Endothelial cell (in vitro differentiated cells): Measurements from ENCODE around the gene LRP10. TPM values are rescaled to one million over a fixed set of nuclear protein-coding genes. Genes with fewer than 3 reads are reported as not detected.

Source experiments
- DNase-seq: peaks from one replicate; pipeline ENCODE4 v3.0.0; 2021; ENCODE audit warnings: low spot score
- H3K27ac Mint-ChIP-seq: one replicate; pipeline ENCODE4 v1.8.0; 2021; ENCODE audit warnings: mixed read lengths, inconsistent platforms; ENCODE audit not compliant: unreplicated experiment
- H3K27me3 Mint-ChIP-seq: one replicate; pipeline ENCODE4 v1.8.0; 2021; ENCODE audit warnings: mild to moderate bottlenecking, moderate library complexity, mixed read lengths, inconsistent platforms; ENCODE audit not compliant: unreplicated experiment
- H3K36me3 Mint-ChIP-seq: one replicate; pipeline ENCODE4 v1.8.0; 2021; ENCODE audit warnings: mild to moderate bottlenecking, low read depth, mixed read lengths, inconsistent platforms; ENCODE audit not compliant: unreplicated experiment
- H3K4me1 Mint-ChIP-seq: one replicate; pipeline ENCODE4 v1.8.0; 2021; ENCODE audit warnings: mild to moderate bottlenecking, mixed read lengths, inconsistent platforms; ENCODE audit not compliant: unreplicated experiment
- H3K4me3 Mint-ChIP-seq: one replicate; pipeline ENCODE4 v1.8.0; 2021; ENCODE audit warnings: mild to moderate bottlenecking, mixed read lengths, inconsistent platforms; ENCODE audit not compliant: unreplicated experiment
- H3K9me3 Mint-ChIP-seq: one replicate; pipeline ENCODE4 v1.8.0; 2021; ENCODE audit warnings: mixed read lengths, inconsistent platforms; ENCODE audit not compliant: unreplicated experiment
- total RNA-seq: library from RNA; stranded (reverse); fragmentation: NEBNext Ultra II Directional; extraction: Animal tissue kit (Norgen Biotek cat#: 25700); gene quantifications from one replicate; pipeline ENCODE4 v1.2.1, GENCODE V29; 2021; ENCODE audit not compliant: unreplicated experiment
- TF ChIP-seq, protein P1 (sequence below): fragments of 200-600 bp; sonication (generic); IDR thresholded peaks from one replicate; pipeline ENCODE4 v1.5.0; 2021; ENCODE audit warnings: antibody characterized with exemption; ENCODE audit not compliant: unreplicated experiment

LRP10 gene
- total RNA-seq, 1 donor from 2014 or later: 105 TPM

GRCh38 chr14:22897357-22897756 is 25.8 kb downstream of the LRP10 start:
- no peak for DNase-seq
- Mint-ChIP-seq H3K9me3 (no peaks in the 10 kb centered on the region), H3K27ac (no peak overlapping the region), H3K27me3 (no peaks in the 10 kb centered on the region), H3K4me1 (peaks cover 11% of the 10 kb centered on the region), H3K4me3 (no peak overlapping the region), H3K36me3 (peaks cover 28% of the 10 kb centered on the region)
- TF ChIP-seq, protein P1, sequence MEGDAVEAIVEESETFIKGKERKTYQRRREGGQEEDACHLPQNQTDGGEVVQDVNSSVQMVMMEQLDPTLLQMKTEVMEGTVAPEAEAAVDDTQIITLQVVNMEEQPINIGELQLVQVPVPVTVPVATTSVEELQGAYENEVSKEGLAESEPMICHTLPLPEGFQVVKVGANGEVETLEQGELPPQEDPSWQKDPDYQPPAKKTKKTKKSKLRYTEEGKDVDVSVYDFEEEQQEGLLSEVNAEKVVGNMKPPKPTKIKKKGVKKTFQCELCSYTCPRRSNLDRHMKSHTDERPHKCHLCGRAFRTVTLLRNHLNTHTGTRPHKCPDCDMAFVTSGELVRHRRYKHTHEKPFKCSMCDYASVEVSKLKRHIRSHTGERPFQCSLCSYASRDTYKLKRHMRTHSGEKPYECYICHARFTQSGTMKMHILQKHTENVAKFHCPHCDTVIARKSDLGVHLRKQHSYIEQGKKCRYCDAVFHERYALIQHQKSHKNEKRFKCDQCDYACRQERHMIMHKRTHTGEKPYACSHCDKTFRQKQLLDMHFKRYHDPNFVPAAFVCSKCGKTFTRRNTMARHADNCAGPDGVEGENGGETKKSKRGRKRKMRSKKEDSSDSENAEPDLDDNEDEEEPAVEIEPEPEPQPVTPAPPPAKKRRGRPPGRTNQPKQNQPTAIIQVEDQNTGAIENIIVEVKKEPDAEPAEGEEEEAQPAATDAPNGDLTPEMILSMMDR: no peak

- TF ChIP-seq, protein P1: no peak
- peak overlapping the region; percentile 1 for H3K27ac Mint-ChIP-seq
- no peaks in the 10 kb centered on the region for H3K9me3 Mint-ChIP-seq
- peak overlapping the region; percentile 38 for H3K4me3 Mint-ChIP-seq
- peaks cover 11% of the 10 kb centered on the region for H3K4me1 Mint-ChIP-seq
- no peak for DNase-seq
- H3K27me3 Mint-ChIP-seq: no peaks in the 10 kb centered on the region
- H3K36me3 Mint-ChIP-seq: peaks cover 22% of the 10 kb centered on the region
Measured at GRCh38 chr14:22898302-22899090, 27.0 kb downstream of the LRP10 start.

DNA sequence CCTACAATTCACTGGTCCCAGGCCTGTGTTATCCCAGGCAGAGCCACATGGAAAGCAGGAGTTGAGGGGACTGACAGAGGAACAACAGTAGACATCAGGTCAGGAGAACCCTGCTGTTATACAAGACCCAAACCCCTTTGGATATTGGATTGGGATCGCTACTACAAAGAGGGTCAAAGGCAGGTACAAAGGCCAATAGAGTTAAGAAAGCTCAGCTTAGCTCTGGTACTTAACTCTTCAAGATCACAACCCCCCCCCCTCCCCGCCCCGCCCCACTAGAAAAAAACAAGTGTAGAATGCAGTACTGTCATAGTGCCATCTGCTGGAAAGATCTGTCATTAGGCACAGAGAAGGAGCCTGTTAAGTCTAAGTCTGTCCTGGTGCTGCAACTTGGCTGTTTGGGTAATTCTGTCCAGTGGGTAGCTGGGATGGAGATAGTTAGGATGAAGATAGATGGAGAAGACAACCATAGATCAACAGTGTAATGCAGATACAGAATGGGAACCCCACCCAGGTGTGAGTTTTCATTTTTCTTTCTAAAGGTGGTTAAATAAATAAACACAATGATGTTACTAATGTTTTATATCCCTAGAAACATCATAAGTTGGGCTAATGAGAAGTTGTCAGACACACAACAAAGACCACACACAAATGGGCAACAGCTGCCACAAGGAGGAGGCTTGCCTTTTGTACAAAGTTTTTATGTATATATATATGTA is 28.7 kb downstream of the LRP10 start:
- TF ChIP-seq, protein P1: peak; percentile 26
- no peaks in the 10 kb centered on the region for H3K27me3 Mint-ChIP-seq
- H3K9me3 Mint-ChIP-seq: no peaks in the 10 kb centered on the region
- DNase-seq: peak; percentile 36
- no peak overlapping the region for H3K27ac Mint-ChIP-seq
- no peak overlapping the region for H3K4me3 Mint-ChIP-seq
- peaks cover 38% of the 10 kb centered on the region for H3K36me3 Mint-ChIP-seq
- peaks cover 11% of the 10 kb centered on the region for H3K4me1 Mint-ChIP-seq

DNA sequence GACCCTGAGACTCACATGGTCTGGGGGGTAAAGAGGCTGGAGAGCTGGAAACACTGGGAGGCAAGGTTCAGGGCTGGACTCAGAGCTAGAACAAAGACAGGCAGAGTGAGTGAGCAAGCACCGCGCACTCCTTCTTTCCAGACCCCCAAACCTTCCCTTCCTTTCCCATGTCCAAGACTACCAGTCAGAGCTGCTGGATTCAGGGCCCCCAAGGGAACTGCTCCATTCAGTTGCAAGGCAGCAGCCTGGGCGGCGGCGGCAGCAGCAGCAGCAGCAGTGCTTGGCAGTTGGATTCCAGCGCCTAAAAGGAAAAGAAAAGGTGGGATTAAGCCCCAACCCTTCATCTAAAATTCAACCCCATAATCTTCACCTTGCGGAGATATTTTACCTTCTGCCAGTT is 30.3 kb downstream of the LRP10 start:
- no peak for DNase-seq
- no peak overlapping the region for H3K27ac Mint-ChIP-seq
- no peaks in the 10 kb centered on the region for H3K9me3 Mint-ChIP-seq
- peak overlapping the region; percentile 76 for H3K4me3 Mint-ChIP-seq
- H3K27me3 Mint-ChIP-seq: no peaks in the 10 kb centered on the region
- peaks cover 48% of the 10 kb centered on the region for H3K36me3 Mint-ChIP-seq
- H3K4me1 Mint-ChIP-seq: peaks cover 11% of the 10 kb centered on the region
- TF ChIP-seq, protein P1: no peak

- no peaks in the 10 kb centered on the region for H3K27me3 Mint-ChIP-seq
- H3K36me3 Mint-ChIP-seq: peaks cover 44% of the 10 kb centered on the region
- no peaks in the 10 kb centered on the region for H3K9me3 Mint-ChIP-seq
- H3K27ac Mint-ChIP-seq: no peak overlapping the region
- TF ChIP-seq, protein P1: no peak
- no peak for DNase-seq
- peaks cover under 1% of the 10 kb centered on the region for H3K4me1 Mint-ChIP-seq
- H3K4me3 Mint-ChIP-seq: peak overlapping the region; percentile 35
Measured at GRCh38 chr14:22903742-22904087, 32.2 kb downstream of the LRP10 start.
